ENCODE measurements around the gene TMEM208. TPM values are rescaled to one million over a fixed set of nuclear protein-coding genes. Genes with fewer than 3 reads are reported as not detected.

Gene TMEM208
- total and polyA plus RNA-seq, 2 of the 8 experiments (the other 6 are each of a cell fraction or from before 2014, with no cell fraction given), result 37.7 to 100.0 TPM

- Histone ChIP-seq H3K18ac (ENCODE audit: extremely low read depth, low read length) (no peak overlapping the region), H4K20me1 (replicated peaks in 1 of 2; ENCODE audit: control insufficient read depth in 1 of 2, insufficient read depth in 2 of 2, low read length in 2 of 2) (peaks cover 2 to 4% of the 10 kb centered on the region in 2 experiments), H3K56ac (replicated peaks; ENCODE audit: insufficient read length, low read depth, low read length) (no peak overlapping the region), H2AK5ac (ENCODE audit: low read depth, low read length) (no peak overlapping the region), H3K79me1 (ENCODE audit: low read depth, low read length) (no peaks in the 10 kb centered on the region), H2BK15ac (ENCODE audit: low read length) (no peak overlapping the region), H4K91ac (replicated peaks; ENCODE audit: insufficient read length, low read length) (no peak overlapping the region), H3K23ac (ENCODE audit: insufficient read length) (no peak overlapping the region), H3K9me3 (ENCODE audit: insufficient read depth in 2 of 2, low read depth in 1 of 2, low read length in 1 of 2) (no peaks in the 10 kb centered on the region), H3K23me2 (ENCODE audit: low read depth, low read length) (no peaks in the 10 kb centered on the region), H3K4me3 (ENCODE audit: extremely low read depth in 1 of 4, insufficient read depth in 2 of 4, low read depth in 3 of 4, low read length in 4 of 4) (no peak overlapping the region), H2BK5ac (ENCODE audit: low read depth, low read length) (no peak overlapping the region), H2BK12ac (ENCODE audit: low read depth, low read length) (no peak overlapping the region), H4K8ac (ENCODE audit: extremely low read depth, insufficient read depth, low read length) (no peak overlapping the region), H3K9ac (replicated peaks in 1 of 4; ENCODE audit: extremely low read depth in 1 of 4, low read depth in 3 of 4, low read length in 3 of 4) (no peak overlapping the region), H3K4me1 (replicated peaks in 1 of 4; ENCODE audit: control insufficient read depth in 3 of 4, insufficient read depth in 4 of 4, low read length in 3 of 4) (no peaks in the 10 kb centered on the region; a peak in 1 of 7 replicates), H2AFZ (ENCODE audit: low read length) (no peak overlapping the region), H3K79me2 (ENCODE audit: control insufficient read depth in 1 of 2, insufficient read depth in 2 of 2, low read length in 2 of 2) (no peaks in the 10 kb centered on the region), H3K4me2 (ENCODE audit: insufficient read depth in 1 of 2, low read depth in 2 of 2, low read length in 2 of 2) (no peak overlapping the region), H3K27me3 (replicated peaks in 1 of 4; ENCODE audit: control insufficient read depth in 3 of 4, extremely low read depth in 1 of 4, insufficient read depth in 3 of 4, low read length in 3 of 4) (no peaks in the 10 kb centered on the region; a peak in 1 of 7 replicates), H2BK120ac (replicated peaks; ENCODE audit: low read depth, low read length) (no peak overlapping the region), H3K36me3 (ENCODE audit: control insufficient read depth in 2 of 4, insufficient read depth in 4 of 4, low read length in 3 of 4) (no peaks in the 10 kb centered on the region), H2BK20ac (ENCODE audit: low read length) (no peak overlapping the region), H3K14ac (ENCODE audit: insufficient read length) (no peak overlapping the region), H3K27ac (ENCODE audit: low read depth, low read length) (no peak overlapping the region), H4K5ac (ENCODE audit: insufficient read length, low read depth, low read length) (no peak overlapping the region), H3K4ac (replicated peaks; ENCODE audit: insufficient read length, low read depth, low read length) (no peak overlapping the region)
- no peak for FAIRE-seq
- TF ChIP-seq NANOG (IDR thresholded peaks at IDR 0.05; ENCODE audit: insufficient read depth, low read depth, low read length, poor library complexity, severe bottlenecking) (no peak), RBBP5 (IDR thresholded peaks at IDR 0.05; ENCODE audit: borderline replicate concordance, low read depth, low read length) (no peak), USF2 (IDR thresholded peaks at IDR 0.05; ENCODE audit: low read length) (no peak), NRF1 (IDR thresholded peaks at IDR 0.05; ENCODE audit: low read depth, low read length) (no peak), JUND (IDR thresholded peaks at IDR 0.05; ENCODE audit: low read length) (no peak), YY1 (IDR thresholded peaks at IDR 0.05; ENCODE audit: low read depth, low read length) (no peak), CEBPB (IDR thresholded peaks at IDR 0.05; ENCODE audit: low read depth, low read length) (no peak)
- ChIA-PET CTCF (ENCODE audit: partially characterized antibody) (interaction anchor here (0.8 to 14.4 kb wide), 14 partner anchors 9 to 299 kb away, joined by 3 to 217 read pairs (median 4); partner anchors contain the start of genes FHOD1, KCTD19, LRRC36 and PLEKHG4), POLR2A (ENCODE audit: partially characterized antibody) (interaction anchor here (0.9 to 2.8 kb wide), 6 partner anchors 15 to 66 kb away, joined by 3 to 12 read pairs (median 4); partner anchors contain the start of gene SLC9A5)
- WGBS, 2 experiments (ENCODE audit: extremely low coverage in 1 of 2, insufficient coverage in 1 of 2, insufficient read length in 1 of 2, insufficient replicate concordance in 2 of 2, low coverage in 1 of 2, low lambda C conversion rate in 2 of 2, missing lambda C conversion rate in 1 of 2), result 91% methylated on average over 5 of the region's 5 CpGs; no CpG with 5 or more reads in 1 of the 2 experiments
- no peak for DNase-seq (ENCODE audit: low read depth in 1 of 2, low spot score in 2 of 2)
These were observed 37.9 kb downstream of the TMEM208 start for GRCh38 chr16:67264866-67265265.
